Astrocyte (in vitro differentiated cells and primary cell): ENCODE measurements around the gene FRMD8. TPM values are rescaled to one million over a fixed set of nuclear protein-coding genes. Genes with fewer than 3 reads are reported as not detected.
A peak's percentile ranks its signal among the peaks of the same experiment; 100 is the strongest.

Source experiments
- DNase-seq: peaks from one replicate; pipeline ENCODE4 v3.0.0-alpha.2; 2010; ENCODE audit warnings: low read depth
- FAIRE-seq: peaks from 2 replicates; lab custom pipeline; 2011; peaks lifted over from hg19 to GRCh38; lab: Jason Lieb, UNC
- H2AFZ ChIP-seq: 2 replicates; pipeline ENCODE4 v1.6.0; 2012; ENCODE audit warnings: low read depth, low read length, inconsistent platforms
- H3K27ac ChIP-seq: 2 replicates; pipeline ENCODE4 v1.5.1; 2011; ENCODE audit warnings: low read depth, low read length, inconsistent platforms
- H3K27me3 ChIP-seq: 2 replicates; pipeline ENCODE4 v1.6.0; 2011; ENCODE audit warnings: low read length, inconsistent platforms; ENCODE audit not compliant: insufficient read depth
- H3K36me3 ChIP-seq: 2 replicates; pipeline ENCODE4 v1.5.1; 2011; ENCODE audit warnings: low read length, inconsistent platforms; ENCODE audit not compliant: insufficient read depth
- H3K4me1 ChIP-seq: 2 replicates; pipeline ENCODE4 v1.5.1; 2011; ENCODE audit warnings: low read length, inconsistent platforms; ENCODE audit not compliant: insufficient read depth
- H3K4me2 ChIP-seq: 2 replicates; pipeline ENCODE4 v1.6.0; 2012; ENCODE audit warnings: low read length, inconsistent platforms
- H3K4me3 ChIP-seq: 2 replicates; pipeline ENCODE4 v1.5.1; 2011; ENCODE audit warnings: low read depth, mild to moderate bottlenecking, low read length, inconsistent platforms; ENCODE audit not compliant: insufficient read depth
- H3K79me2 ChIP-seq: 2 replicates; pipeline ENCODE4 v1.6.0; 2012; ENCODE audit warnings: mild to moderate bottlenecking, low read length, inconsistent platforms; ENCODE audit not compliant: insufficient read depth
- H3K9ac ChIP-seq: 2 replicates; pipeline ENCODE4 v1.6.0; 2012; ENCODE audit warnings: mild to moderate bottlenecking, low read length, inconsistent platforms
- H3K9me3 ChIP-seq: 2 replicates; pipeline ENCODE4 v1.5.1; 2012; ENCODE audit warnings: low read depth, mild to moderate bottlenecking, low read length, inconsistent platforms; ENCODE audit not compliant: insufficient read depth
- H4K20me1 ChIP-seq: 2 replicates; pipeline ENCODE4 v1.6.0; 2012; ENCODE audit warnings: low read length, inconsistent platforms; ENCODE audit not compliant: insufficient read depth
- H3K27ac Mint-ChIP-seq: one replicate; pipeline ENCODE4 v1.8.0; 2021; ENCODE audit warnings: mild to moderate bottlenecking, mixed read lengths; ENCODE audit not compliant: unreplicated experiment
- H3K27me3 Mint-ChIP-seq: one replicate; pipeline ENCODE4 v1.8.0; 2021; ENCODE audit warnings: low read depth, mixed read lengths; ENCODE audit not compliant: unreplicated experiment
- H3K36me3 Mint-ChIP-seq: one replicate; pipeline ENCODE4 v1.8.0; 2021; ENCODE audit warnings: low read depth, mixed read lengths; ENCODE audit not compliant: unreplicated experiment
- H3K4me1 Mint-ChIP-seq: one replicate; pipeline ENCODE4 v1.8.0; 2021; ENCODE audit warnings: low read depth, mixed read lengths; ENCODE audit not compliant: unreplicated experiment
- H3K4me3 Mint-ChIP-seq: one replicate; pipeline ENCODE4 v1.8.0; 2021; ENCODE audit warnings: mild to moderate bottlenecking, moderate library complexity, mixed read lengths; ENCODE audit not compliant: unreplicated experiment
- H3K9me3 Mint-ChIP-seq: one replicate; pipeline ENCODE4 v1.8.0; 2021; ENCODE audit warnings: mild to moderate bottlenecking, mixed read lengths; ENCODE audit not compliant: unreplicated experiment
- EZH2 ChIP-seq: IDR thresholded peaks from 2 replicates; pipeline ENCODE4 v1.6.1; 2012; ENCODE audit warnings: mild to moderate bottlenecking, low read length, inconsistent platforms; ENCODE audit not compliant: insufficient read depth
- total RNA-seq: library from RNA; stranded (reverse); gene quantifications from 2 replicates; pipeline ENCODE4 v1.2.1, GENCODE V29; 2021
- TF ChIP-seq, protein P1 (sequence below): IDR thresholded peaks from 2 replicates; pipeline ENCODE4 v1.5.1; 2011; ENCODE audit warnings: low read depth, mild to moderate bottlenecking, inconsistent platforms, low read length, moderate library complexity; ENCODE audit not compliant: insufficient read depth

Gene FRMD8
- total RNA-seq, 1 donor from 2014 or later: 61.2 TPM

DNA sequence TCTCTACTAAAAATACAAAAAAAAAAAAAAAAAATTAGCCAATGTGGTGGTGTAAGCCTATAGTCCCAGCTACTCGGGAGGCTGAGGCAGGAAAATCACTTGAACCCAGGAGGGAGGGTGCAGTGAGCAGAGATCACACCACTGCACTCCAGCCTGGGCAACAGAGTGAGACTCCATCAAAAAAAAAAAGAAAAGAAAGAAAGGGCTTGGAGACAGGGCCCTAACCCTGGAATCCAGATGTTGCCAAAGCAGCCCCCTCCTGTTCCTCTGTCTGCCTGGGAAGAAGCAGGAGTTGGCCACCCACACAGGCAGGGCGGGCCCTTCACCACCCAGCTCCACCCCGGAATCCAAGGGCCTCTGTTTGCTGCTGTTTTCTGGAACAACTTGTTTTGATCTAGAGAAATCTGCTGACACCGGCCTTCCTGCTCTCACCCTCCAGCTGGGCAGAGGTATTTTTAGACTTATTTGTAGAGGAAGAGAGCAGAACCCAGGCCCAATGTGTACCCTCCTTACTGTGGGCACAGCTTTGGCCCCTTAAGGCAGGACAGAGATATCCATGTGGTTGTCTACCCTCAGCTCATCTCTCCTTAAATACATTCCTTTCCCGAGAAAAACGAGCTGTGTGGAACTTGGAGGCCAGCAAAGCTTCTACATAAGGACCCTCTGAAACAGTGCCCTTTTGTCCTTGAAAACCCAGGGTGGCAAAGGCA lies 33.5 kb downstream of the FRMD8 start:
- H3K4me3 ChIP-seq: no peak overlapping the region
- TF ChIP-seq EZH2: no peak
- TF ChIP-seq, protein P1, sequence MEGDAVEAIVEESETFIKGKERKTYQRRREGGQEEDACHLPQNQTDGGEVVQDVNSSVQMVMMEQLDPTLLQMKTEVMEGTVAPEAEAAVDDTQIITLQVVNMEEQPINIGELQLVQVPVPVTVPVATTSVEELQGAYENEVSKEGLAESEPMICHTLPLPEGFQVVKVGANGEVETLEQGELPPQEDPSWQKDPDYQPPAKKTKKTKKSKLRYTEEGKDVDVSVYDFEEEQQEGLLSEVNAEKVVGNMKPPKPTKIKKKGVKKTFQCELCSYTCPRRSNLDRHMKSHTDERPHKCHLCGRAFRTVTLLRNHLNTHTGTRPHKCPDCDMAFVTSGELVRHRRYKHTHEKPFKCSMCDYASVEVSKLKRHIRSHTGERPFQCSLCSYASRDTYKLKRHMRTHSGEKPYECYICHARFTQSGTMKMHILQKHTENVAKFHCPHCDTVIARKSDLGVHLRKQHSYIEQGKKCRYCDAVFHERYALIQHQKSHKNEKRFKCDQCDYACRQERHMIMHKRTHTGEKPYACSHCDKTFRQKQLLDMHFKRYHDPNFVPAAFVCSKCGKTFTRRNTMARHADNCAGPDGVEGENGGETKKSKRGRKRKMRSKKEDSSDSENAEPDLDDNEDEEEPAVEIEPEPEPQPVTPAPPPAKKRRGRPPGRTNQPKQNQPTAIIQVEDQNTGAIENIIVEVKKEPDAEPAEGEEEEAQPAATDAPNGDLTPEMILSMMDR: no peak
- peaks cover 68% of the 10 kb centered on the region for H3K4me1 Mint-ChIP-seq
- peaks cover 62% of the 10 kb centered on the region for H3K4me1 ChIP-seq
- peak overlapping the region; percentile 96 for H3K9ac ChIP-seq
- no peaks in the 10 kb centered on the region for H3K27me3 ChIP-seq
- FAIRE-seq (no peak), DNase-seq (peak; percentile 89)
- peaks cover 22% of the 10 kb centered on the region for H4K20me1 ChIP-seq
- peak overlapping the region; percentile 94 for H3K4me2 ChIP-seq
- H3K36me3 ChIP-seq: peaks cover 3% of the 10 kb centered on the region
- no peaks in the 10 kb centered on the region for H3K9me3 ChIP-seq
- peak overlapping the region; percentile 100 for H3K27ac ChIP-seq
- no peak overlapping the region for H2AFZ ChIP-seq
- H3K79me2 ChIP-seq: peaks cover 90% of the 10 kb centered on the region
- no peaks in the 10 kb centered on the region for H3K27me3 Mint-ChIP-seq
- H3K36me3 Mint-ChIP-seq: peaks cover 2% of the 10 kb centered on the region
- H3K4me3 Mint-ChIP-seq: peak overlapping the region; percentile 78
- peak overlapping the region; percentile 100 for H3K27ac Mint-ChIP-seq
- peaks cover 1% of the 10 kb centered on the region for H3K9me3 Mint-ChIP-seq

DNA sequence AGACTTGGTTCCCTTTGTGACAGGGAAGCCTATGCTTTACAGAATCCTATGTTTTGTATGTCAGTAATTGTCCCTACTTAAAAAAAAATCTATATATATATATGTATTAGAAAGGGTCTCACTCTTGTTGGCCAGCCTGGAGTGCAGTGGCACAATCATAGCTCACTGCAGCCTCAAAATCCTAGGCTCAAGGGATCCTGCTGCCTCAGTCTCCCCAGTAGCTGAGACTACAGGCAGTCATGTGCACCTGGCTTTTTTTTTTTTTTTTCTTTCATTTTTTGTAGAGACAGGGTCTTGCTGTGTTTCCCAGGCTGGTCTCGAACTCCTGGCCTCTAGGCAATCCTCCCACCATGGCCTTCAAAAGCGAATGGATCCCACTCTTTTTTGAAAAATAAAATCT lies 34.1 kb downstream of the FRMD8 start:
- H3K36me3 Mint-ChIP-seq: peaks cover 6% of the 10 kb centered on the region
- no peak overlapping the region for H3K4me3 Mint-ChIP-seq
- Histone ChIP-seq H3K4me1 (peaks cover 62% of the 10 kb centered on the region), H2AFZ (no peak overlapping the region), H3K27ac (peak overlapping the region; percentile 100), H3K27me3 (no peaks in the 10 kb centered on the region), H4K20me1 (peaks cover 28% of the 10 kb centered on the region), H3K79me2 (peaks cover 95% of the 10 kb centered on the region), H3K4me2 (peak overlapping the region; percentile 94), H3K9me3 (no peaks in the 10 kb centered on the region), H3K4me3 (no peak overlapping the region), H3K36me3 (peaks cover 3% of the 10 kb centered on the region), H3K9ac (peak overlapping the region; percentile 96)
- no peak for TF ChIP-seq EZH2
- TF ChIP-seq, protein P1: no peak
- H3K27me3 Mint-ChIP-seq: no peaks in the 10 kb centered on the region
- H3K4me1 Mint-ChIP-seq: peaks cover 65% of the 10 kb centered on the region
- no peak for FAIRE-seq
- peaks cover 1% of the 10 kb centered on the region for H3K9me3 Mint-ChIP-seq
- DNase-seq: no peak
- H3K27ac Mint-ChIP-seq: peak overlapping the region; percentile 100
